T-helper 1 cell treated with Interleukin-12 subunit alpha and Interleukin-12 subunit beta and Interleukin-4 antibody, amounts not matched to agents 30 ng/mL and 1 ng/mL, for 36 hours (primary cell): Measurements from ENCODE around the gene OR6S1. TPM values are rescaled to one million over a fixed set of nuclear protein-coding genes. Genes with fewer than 3 reads are reported as not detected.

Source experiments
- intact Hi-C: fragments of 100-400 bp; cut with micrococcal nuclease; formaldehyde crosslinking; loops from one replicate; pipeline ENCODE4 v1.15.1; 2024
- total RNA-seq: library from RNA; stranded (reverse); gene quantifications from 2 replicates; pipeline ENCODE4 v1.2.3, GENCODE V29; 2022

Gene OR6S1
- total RNA-seq: not detected in 2 replicates

- intact Hi-C loops: no loop called here
Observed at GRCh38 chr14:20641591-20641990, at the start of gene OR6S1. OR6S1 (minus strand) TSS chr14:20641691; CDS start chr14:20641691, 0 bp downstream.

- intact Hi-C loops: loop anchor here (1.0 kb wide), 7 partner anchors 8 to 364 kb away; no protein-coding TSS in a partner anchor
Observed at GRCh38 chr14:20690848-20691640, 49.6 kb upstream of the OR6S1 start.

GRCh38 chr14:20688167-20688839 lies 46.8 kb upstream of the OR6S1 start, which contains the start of gene ANG:
ANG (plus strand) TSS chr14:20688764; CDS start chr14:20693565, 4,801 bp downstream.
- intact Hi-C loops: loop anchor here (10.0 kb wide), 1 partner anchor 786 kb away; the partner anchor contains the start of genes RAB2B and TOX4

- intact Hi-C loops: loop anchor here (10.0 kb wide), 1 partner anchor 787 kb away; the partner anchor contains the start of genes RAB2B and TOX4
Observed at GRCh38 chr14:20687362-20688166, 46.1 kb upstream of the OR6S1 start.

- intact Hi-C loops: loop anchor here (10.0 kb wide), 1 partner anchor 788 kb away; the partner anchor contains the start of genes RAB2B and TOX4
Observed at GRCh38 chr14:20686386-20687143, 45.1 kb upstream of the OR6S1 start.

GRCh38 chr14:20684662-20685456 lies 43.4 kb upstream of the OR6S1 start:
- intact Hi-C loops: loop anchor here (1.0 to 10.0 kb wide), 5 partner anchors 60 to 790 kb away; partner anchors contain the start of genes RAB2B, RNASE6 and TOX4

- intact Hi-C loops: loop anchor here (1.0 to 10.0 kb wide), 10 partner anchors 7 to 791 kb away; partner anchors contain the start of genes APEX1, CCNB1IP1, RAB2B and RNASE6
Observed at GRCh38 chr14:20683891-20684661, 42.6 kb upstream of the OR6S1 start, which contains the start of gene RNASE4. RNASE4 (plus strand) TSS chr14:20684560; CDS start chr14:20699372, 14,812 bp downstream.

- intact Hi-C loops: loop anchor here (1.0 to 10.0 kb wide), 9 partner anchors 8 to 791 kb away; partner anchors contain the start of genes APEX1, CCNB1IP1, RAB2B and RNASE6
Observed at GRCh38 chr14:20683125-20683890, 41.8 kb upstream of the OR6S1 start.

GRCh38 chr14:20682435-20683124 lies 41.1 kb upstream of the OR6S1 start:
- intact Hi-C loops: loop anchor here (1.0 to 10.0 kb wide), 11 partner anchors 9 to 792 kb away; partner anchors contain the start of genes APEX1, CCNB1IP1, HNRNPC and PIP4P1

- intact Hi-C loops: loop anchor here (1.0 to 10.0 kb wide), 8 partner anchors 100 to 793 kb away; partner anchors contain the start of genes CCNB1IP1, HNRNPC, PIP4P1 and RAB2B
Observed at GRCh38 chr14:20682127-20682434, 40.6 kb upstream of the OR6S1 start.

- intact Hi-C loops: loop anchor here (1.0 to 10.0 kb wide), 14 partner anchors 13 to 793 kb away; partner anchors contain the start of genes CCNB1IP1, HNRNPC, PARP2 and PIP4P1
Observed at GRCh38 chr14:20681348-20682126, 40.0 kb upstream of the OR6S1 start.

GRCh38 chr14:20680843-20681347 lies 39.4 kb upstream of the OR6S1 start:
- intact Hi-C loops: loop anchor here (1.0 to 10.0 kb wide), 10 partner anchors 13 to 794 kb away; partner anchors contain the start of genes PARP2, RAB2B, RNASE6 and TOX4

- intact Hi-C loops: loop anchor here (2.0 to 10.0 kb wide), 5 partner anchors 102 to 794 kb away; partner anchors contain the start of genes RAB2B, RNASE6 and TOX4
Observed at GRCh38 chr14:20680363-20680762, 38.9 kb upstream of the OR6S1 start.

- intact Hi-C loops: loop anchor here (2.0 to 10.0 kb wide), 5 partner anchors 102 to 795 kb away; partner anchors contain the start of genes RAB2B, RNASE6 and TOX4
Observed at GRCh38 chr14:20679907-20680306, 38.4 kb upstream of the OR6S1 start.

- intact Hi-C loops: no loop called here
Observed at GRCh38 chr14:20676072-20676471, 34.6 kb upstream of the OR6S1 start.
